ENCODE data around the gene ZC3HAV1. TPM values are rescaled to one million over a fixed set of nuclear protein-coding genes. Genes with fewer than 3 reads are reported as not detected.

ZC3HAV1 gene
- total and polyA plus RNA-seq, 2 of the 4 experiments (the other 2 are of a cell fraction), result 9.9 to 22.4 TPM

DNA sequence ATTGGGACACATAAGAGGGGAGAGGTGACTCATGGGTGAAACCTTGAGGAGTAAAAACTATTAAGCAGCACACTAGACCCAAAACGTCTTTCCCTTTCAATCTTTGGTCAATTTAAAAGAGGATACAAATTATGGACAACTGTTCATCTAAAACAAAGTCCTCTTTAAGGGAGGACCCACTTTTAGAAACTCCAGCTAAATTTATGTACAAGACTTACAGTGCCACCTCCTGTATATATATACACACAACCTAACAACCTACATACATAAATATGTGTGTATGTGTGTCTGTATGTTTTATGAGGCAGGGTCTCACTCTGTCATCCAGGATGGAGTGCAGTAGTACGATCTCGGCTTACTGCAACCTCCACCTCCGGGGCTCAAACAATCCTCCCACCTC, 18.1 kb upstream of the ZC3HAV1 start:
- BruUV-seq (replicated peaks), result no TSS peak
- POLR2A ChIA-PET (ENCODE audit: unreplicated experiment), result no interaction called here
- dilution Hi-C loops (cut with HindIII; ENCODE audit: low sequenced_read_pairs, unreplicated experiment) (no loop called here), intact Hi-C loops (cut with micrococcal nuclease) (loop anchor here (1.0 to 5.0 kb wide), 3 partner anchors 110 to 390 kb away; no protein-coding TSS in a partner anchor), in situ Hi-C loops (cut with MboI; ENCODE audit: low sequenced_read_pairs) (no loop called here)
- Histone ChIP-seq H3K9ac (ENCODE audit: low read depth, low read length) (no peak overlapping the region), H3K4me2 (ENCODE audit: low read depth, low read length) (no peak overlapping the region), H4K8ac (ENCODE audit: low read depth in 2 of 2, low read length in 2 of 2) (no peak overlapping the region), H3K18ac (ENCODE audit: low read depth, low read length) (no peak overlapping the region), H2BK5ac (ENCODE audit: low read depth, low read length, poor library complexity, severe bottlenecking) (no peak overlapping the region), H3K9me1 (ENCODE audit: insufficient read depth, low read length) (no peaks in the 10 kb centered on the region), H2BK20ac (ENCODE audit: low read depth, low read length) (no peak overlapping the region), H4K91ac (ENCODE audit: insufficient read depth, low read depth, low read length) (no peak overlapping the region), H4K20me1 (ENCODE audit: insufficient read depth, low read length) (no peaks in the 10 kb centered on the region), H3K23ac (ENCODE audit: low read depth, low read length) (no peak overlapping the region), H3K56ac (ENCODE audit: extremely low read depth, insufficient read depth, low read length) (no peak overlapping the region), H2BK15ac (ENCODE audit: low read depth, low read length) (no peak overlapping the region), H2BK120ac (ENCODE audit: low read depth, low read length) (no peak overlapping the region), H2AK9ac (replicated peaks; ENCODE audit: low read depth, low read length, poor library complexity) (no peak overlapping the region), H3K4me1 (ENCODE audit: control insufficient read depth, insufficient read depth, low read length) (no peaks in the 10 kb centered on the region), H3K14ac (replicated peaks; ENCODE audit: low read depth, low read length) (no peak overlapping the region), H3K27ac (ENCODE audit: insufficient read depth, low read length) (no peak overlapping the region), H3K36me3 (ENCODE audit: control insufficient read depth, insufficient read depth, low read length) (no peaks in the 10 kb centered on the region), H3K4me3 (ENCODE audit: insufficient read depth, low read depth, low read length) (no peak overlapping the region), H2AFZ (replicated peaks; ENCODE audit: low read length, poor library complexity) (no peak overlapping the region), H2AK5ac (ENCODE audit: low read depth, low read length) (no peak overlapping the region), H3K9me3 (ENCODE audit: control insufficient read depth, insufficient read depth, low read length) (no peaks in the 10 kb centered on the region), H3K4ac (ENCODE audit: low read depth, low read length) (no peak overlapping the region), H3K27me3 (ENCODE audit: control insufficient read depth, insufficient read depth, low read length) (peaks cover 18% of the 10 kb centered on the region), H4K5ac (ENCODE audit: low read depth, low read length) (no peak overlapping the region), H3K79me1 (ENCODE audit: low read depth in 1 of 2, low read length in 2 of 2) (no peaks in the 10 kb centered on the region)
- CTCF ChIA-PET, result no interaction called here
- WGBS, 2 experiments (ENCODE audit: extremely low coverage in 2 of 2, insufficient read length in 1 of 2), result no CpG with 5 or more reads among the region's 4 CpGs
- TF ChIP-seq RAD21 (IDR thresholded peaks at IDR 0.05; ENCODE audit: low read length) (peak; percentile 55), NFE2L2 (IDR thresholded peaks at IDR 0.05; ENCODE audit: low read depth, low read length) (no peak), CEBPB (IDR thresholded peaks at IDR 0.05; ENCODE audit: low read depth, low read length) (no peak), MXI1 (IDR thresholded peaks at IDR 0.05; ENCODE audit: borderline replicate concordance, low read depth, low read length) (no peak), BHLHE40 (IDR thresholded peaks at IDR 0.05; ENCODE audit: low read depth, low read length) (no peak), MAZ (IDR thresholded peaks at IDR 0.05; ENCODE audit: borderline replicate concordance, low read depth, low read length) (no peak), SMC3 (IDR thresholded peaks at IDR 0.05; ENCODE audit: low read depth, low read length) (peak; percentile 27; the same call in 1 of the 2 replicates), CHD1 (IDR thresholded peaks at IDR 0.05; ENCODE audit: low read depth, low read length) (no peak)
- TF ChIP-seq, protein P1, sequence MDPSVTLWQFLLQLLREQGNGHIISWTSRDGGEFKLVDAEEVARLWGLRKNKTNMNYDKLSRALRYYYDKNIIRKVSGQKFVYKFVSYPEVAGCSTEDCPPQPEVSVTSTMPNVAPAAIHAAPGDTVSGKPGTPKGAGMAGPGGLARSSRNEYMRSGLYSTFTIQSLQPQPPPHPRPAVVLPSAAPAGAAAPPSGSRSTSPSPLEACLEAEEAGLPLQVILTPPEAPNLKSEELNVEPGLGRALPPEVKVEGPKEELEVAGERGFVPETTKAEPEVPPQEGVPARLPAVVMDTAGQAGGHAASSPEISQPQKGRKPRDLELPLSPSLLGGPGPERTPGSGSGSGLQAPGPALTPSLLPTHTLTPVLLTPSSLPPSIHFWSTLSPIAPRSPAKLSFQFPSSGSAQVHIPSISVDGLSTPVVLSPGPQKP (IDR thresholded peaks at IDR 0.05; ENCODE audit: borderline replicate concordance, low read depth, low read length), result no peak
- TF ChIP-seq, protein P2, sequence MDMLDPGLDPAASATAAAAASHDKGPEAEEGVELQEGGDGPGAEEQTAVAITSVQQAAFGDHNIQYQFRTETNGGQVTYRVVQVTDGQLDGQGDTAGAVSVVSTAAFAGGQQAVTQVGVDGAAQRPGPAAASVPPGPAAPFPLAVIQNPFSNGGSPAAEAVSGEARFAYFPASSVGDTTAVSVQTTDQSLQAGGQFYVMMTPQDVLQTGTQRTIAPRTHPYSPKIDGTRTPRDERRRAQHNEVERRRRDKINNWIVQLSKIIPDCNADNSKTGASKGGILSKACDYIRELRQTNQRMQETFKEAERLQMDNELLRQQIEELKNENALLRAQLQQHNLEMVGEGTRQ (IDR thresholded peaks at IDR 0.05; ENCODE audit: low read depth, low read length), result no peak
- TF ChIP-seq, protein P3, sequence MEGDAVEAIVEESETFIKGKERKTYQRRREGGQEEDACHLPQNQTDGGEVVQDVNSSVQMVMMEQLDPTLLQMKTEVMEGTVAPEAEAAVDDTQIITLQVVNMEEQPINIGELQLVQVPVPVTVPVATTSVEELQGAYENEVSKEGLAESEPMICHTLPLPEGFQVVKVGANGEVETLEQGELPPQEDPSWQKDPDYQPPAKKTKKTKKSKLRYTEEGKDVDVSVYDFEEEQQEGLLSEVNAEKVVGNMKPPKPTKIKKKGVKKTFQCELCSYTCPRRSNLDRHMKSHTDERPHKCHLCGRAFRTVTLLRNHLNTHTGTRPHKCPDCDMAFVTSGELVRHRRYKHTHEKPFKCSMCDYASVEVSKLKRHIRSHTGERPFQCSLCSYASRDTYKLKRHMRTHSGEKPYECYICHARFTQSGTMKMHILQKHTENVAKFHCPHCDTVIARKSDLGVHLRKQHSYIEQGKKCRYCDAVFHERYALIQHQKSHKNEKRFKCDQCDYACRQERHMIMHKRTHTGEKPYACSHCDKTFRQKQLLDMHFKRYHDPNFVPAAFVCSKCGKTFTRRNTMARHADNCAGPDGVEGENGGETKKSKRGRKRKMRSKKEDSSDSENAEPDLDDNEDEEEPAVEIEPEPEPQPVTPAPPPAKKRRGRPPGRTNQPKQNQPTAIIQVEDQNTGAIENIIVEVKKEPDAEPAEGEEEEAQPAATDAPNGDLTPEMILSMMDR (conservative IDR thresholded peaks at IDR 0.05; ENCODE audit: low read depth, low read length), result peak; percentile 49
- ATAC-seq (ENCODE audit: low read depth) (peak; percentile 74; the same call in 1 of the 2 replicates), DNase-seq (peak; percentile 48)
